HG03135 (cell line): ENCODE measurements around the gene CFAP206.
"Not testable (repeated sequence)": the region's sequence is repeated elsewhere in the genome, so short reads cannot be mapped to it uniquely, and the experiment has no call there.

Source experiments
- ATAC-seq: cut with Tn5 transposase; IDR thresholded peaks from one replicate; pipeline ENCODE4 v1.9.1; 2021; ENCODE audit warnings: mild to moderate bottlenecking, moderate library complexity; ENCODE audit not compliant: unreplicated experiment

CFAP206 gene

DNA sequence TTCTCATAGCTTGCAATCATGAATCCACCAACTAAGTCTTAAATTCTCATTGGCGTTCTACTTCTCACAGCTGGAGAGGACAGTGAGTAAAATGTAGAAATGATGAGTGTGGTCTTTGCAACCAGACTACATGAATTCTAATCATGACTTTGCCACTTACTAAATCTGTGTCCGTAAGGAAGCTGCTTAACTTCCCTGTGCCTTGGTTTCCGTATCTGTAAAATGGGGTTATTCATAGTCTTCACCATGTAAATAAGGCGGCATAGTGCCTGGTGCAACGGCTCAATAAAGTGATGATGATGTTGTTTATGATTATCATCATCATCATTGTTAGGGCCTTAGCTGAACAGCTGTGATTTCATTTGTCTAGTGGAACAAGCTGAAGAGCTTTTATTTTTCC lies 12.6 kb downstream of the CFAP206 start:
- ATAC-seq: no peak

GRCh38 chr6:87421576-87421975 lies 13.8 kb downstream of the CFAP206 start:
- ATAC-seq: no peak

GRCh38 chr6:87426789-87427188 lies 19.0 kb downstream of the CFAP206 start:
- ATAC-seq: no peak

GRCh38 chr6:87430499-87430898 lies 22.7 kb downstream of the CFAP206 start:
- no peak for ATAC-seq

DNA sequence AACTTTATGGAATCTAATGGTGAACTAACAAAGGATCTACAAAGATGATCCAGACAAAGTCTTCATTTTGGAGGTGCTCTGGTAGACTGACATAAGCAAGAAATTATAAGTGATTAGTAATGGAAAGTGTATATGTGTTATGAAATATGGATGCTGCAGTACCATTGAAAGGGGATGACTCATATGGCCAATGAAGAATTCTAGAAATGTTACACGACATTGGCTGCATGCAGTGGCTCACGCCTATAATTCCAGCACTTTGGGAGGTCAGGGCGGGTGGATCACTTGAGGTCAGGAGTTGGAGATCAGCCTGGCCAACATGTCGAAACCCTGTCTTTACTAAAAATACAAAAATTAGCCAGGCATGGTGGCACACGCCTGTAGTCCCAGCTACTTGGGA lies 23.5 kb downstream of the CFAP206 start:
- ATAC-seq: no peak

DNA sequence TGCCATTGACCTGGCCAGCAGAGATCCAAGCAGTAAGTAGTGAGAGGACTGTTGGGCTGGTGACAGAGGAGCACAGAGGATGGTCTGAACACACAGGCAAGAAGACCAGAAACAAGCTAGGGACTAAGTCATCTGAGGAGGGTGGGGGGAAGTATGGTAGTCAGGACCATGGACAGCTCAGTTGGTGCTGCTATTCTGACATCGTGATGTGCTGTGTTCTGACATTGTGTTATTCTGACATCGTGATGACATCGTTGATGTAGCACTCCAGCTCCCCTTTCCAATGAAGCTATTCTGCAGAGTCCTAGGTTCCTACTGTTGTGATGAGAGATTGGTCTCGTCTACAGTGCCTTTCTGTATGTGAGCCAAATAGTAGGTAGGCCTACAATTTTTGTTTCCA lies 28.7 kb downstream of the CFAP206 start:
- ATAC-seq: no peak

- ATAC-seq: no peak
Observed at GRCh38 chr6:87441711-87442110, 33.9 kb downstream of the CFAP206 start.

- ATAC-seq: no peak
Observed at GRCh38 chr6:87444362-87444761, 36.6 kb downstream of the CFAP206 start.

DNA sequence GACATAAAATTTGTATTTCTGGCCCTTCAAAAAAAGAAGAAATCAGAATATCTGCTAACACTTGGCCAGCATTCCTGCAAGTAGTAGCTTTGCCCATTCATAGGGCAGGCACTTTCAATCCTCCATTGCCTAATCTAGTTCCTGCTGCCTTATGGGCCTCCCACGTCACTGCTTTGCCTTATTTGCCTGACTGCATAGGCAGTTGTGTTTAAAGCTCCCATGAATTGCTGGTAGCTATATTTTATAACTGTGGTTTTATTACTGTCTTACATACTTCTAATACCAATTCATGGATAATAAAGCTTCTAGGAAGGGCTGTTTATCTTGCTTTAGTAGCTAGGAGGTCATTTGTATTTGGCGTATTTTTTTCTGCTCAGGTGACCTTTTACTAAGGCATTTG lies 57.3 kb downstream of the CFAP206 start:
- ATAC-seq: no peak

DNA sequence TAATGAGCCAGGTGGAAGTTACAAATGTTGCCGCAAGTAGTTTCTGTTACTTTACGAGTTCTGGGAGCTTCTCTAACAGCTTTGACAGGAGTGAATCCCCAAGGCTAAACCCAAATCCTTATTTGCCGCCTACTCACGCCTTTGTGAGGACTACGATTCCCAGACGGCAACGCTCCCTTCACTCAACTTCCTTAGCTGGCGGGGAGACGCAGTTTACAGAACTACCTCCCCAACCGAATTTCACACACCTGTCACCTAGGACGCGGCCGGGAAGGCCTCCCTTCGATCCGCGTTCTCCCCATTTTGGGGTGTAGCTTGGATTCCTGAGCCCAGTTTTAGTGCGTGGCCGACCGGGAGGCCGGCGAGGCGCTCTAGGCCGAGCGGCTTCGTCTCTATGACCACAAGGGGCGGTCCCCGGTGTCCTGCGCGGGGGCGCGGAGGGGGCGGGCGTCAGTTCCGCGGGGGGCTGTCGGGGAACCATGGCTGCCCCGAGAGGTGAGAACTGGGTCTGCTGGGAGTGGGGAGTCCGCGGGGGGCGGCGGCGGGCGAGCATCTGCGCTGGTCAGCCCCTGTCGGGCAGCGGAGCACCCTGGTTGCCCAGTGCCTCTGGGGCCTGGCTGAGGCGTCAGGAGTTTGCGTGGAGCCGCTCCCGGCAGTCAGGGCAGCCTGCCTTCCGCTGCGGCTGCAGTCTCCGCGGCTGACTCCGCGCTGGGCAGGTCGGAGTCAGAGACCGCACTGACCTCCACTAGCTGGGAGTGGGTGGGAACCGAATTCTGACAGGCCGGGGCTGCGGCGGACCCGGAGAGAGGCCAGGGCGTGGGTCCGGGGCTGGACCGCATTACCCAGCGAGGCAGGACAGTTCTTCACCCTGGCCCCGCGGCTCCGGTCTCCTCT lies 65.0 kb downstream of the CFAP206 start, which contains the start of gene SLC35A1:
SLC35A1 (plus strand) TSS at position 450 of the 894 bp plus-strand sequence; CDS start at position 480, 30 bp downstream.
- ATAC-seq: peak; percentile 96

GRCh38 chr6:87473419-87473903 lies 65.7 kb downstream of the CFAP206 start:
- ATAC-seq: peak; percentile 68

DNA sequence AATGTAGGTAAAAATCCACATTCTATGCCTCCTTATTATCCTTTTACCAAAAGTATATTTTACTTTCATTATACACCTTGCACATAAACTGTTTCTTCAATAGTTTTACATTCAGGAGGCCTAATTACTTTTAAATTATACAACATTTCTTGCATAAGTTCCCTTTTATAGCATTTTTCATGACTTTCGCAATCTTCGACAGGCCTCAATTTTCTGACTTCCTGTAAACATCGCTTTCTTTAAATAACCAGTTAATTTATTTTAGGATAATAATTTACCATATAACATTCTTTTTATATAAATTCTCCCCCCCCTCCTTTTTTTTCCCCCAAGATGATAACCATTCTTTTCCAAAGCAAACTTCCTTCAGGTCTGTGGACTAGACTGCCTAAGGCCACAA lies 74.2 kb downstream of the CFAP206 start:
- no peak for ATAC-seq

GRCh38 chr6:87482366-87482765 lies 74.6 kb downstream of the CFAP206 start:
- no peak for ATAC-seq

- no peak for ATAC-seq
Observed at GRCh38 chr6:87483929-87484328, 76.2 kb downstream of the CFAP206 start.

DNA sequence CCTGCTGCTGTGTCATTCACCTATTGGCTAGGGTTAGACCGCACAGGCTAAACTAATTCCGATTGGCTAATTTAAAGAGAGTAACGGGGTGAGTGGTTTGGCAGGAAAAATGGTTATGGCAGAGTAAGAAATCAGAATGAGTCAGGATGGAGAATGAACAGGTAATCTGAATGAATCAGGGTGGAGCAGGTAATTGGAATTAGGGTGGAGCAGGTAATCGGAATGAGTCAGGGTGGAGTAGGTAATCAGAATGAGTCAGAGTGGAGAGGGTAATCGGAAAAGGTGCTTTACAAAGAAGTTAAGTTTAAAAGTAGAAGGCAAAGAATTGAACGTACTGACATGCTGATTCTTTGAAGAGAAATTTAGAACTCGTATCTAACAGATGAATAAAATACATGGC lies 76.7 kb downstream of the CFAP206 start:
- ATAC-seq: no peak

DNA sequence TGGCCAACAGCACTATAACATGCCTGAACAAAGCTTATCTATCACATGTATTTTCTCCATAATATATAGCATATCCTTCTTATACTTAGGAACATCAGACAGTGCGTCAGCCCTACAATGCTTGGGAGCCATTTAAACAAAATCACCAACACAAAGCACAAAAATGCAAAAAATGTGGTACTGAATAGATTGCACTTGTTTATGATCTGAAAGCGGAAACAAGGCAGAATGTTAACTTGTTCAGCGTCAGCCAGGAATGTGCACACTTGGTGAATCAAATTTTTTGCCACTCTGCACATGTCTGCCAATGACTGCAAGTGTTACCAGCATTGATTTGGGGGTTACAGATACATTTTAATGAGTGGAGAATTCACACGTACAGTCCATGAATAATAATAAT lies 79.8 kb downstream of the CFAP206 start:
- no peak for ATAC-seq

DNA sequence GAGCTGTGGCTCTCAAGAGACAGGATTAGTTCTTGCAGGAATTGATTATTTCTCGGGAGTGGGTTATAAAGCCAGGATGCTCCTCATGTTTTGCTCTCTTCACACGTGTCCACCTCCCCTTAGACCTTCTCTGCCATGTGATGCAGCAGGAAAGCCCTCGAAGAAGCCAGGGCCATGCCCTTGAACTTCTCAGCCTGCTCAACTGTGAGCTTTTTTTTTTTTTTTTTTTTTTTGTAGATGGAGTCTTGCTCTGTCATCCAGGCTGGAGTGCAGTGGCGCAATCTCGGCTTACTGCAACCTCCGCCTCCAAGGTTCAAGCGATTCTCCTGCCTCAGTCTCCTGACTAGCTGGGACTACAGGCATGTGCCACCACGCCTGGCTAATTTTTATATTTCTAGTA lies 81.6 kb downstream of the CFAP206 start:
- not testable (repeated sequence) for ATAC-seq

- peak; percentile 92 for ATAC-seq
Observed at GRCh38 chr6:87494761-87495422, 87.1 kb downstream of the CFAP206 start.

GRCh38 chr6:87498048-87498447 lies 90.3 kb downstream of the CFAP206 start:
- ATAC-seq: no peak

DNA sequence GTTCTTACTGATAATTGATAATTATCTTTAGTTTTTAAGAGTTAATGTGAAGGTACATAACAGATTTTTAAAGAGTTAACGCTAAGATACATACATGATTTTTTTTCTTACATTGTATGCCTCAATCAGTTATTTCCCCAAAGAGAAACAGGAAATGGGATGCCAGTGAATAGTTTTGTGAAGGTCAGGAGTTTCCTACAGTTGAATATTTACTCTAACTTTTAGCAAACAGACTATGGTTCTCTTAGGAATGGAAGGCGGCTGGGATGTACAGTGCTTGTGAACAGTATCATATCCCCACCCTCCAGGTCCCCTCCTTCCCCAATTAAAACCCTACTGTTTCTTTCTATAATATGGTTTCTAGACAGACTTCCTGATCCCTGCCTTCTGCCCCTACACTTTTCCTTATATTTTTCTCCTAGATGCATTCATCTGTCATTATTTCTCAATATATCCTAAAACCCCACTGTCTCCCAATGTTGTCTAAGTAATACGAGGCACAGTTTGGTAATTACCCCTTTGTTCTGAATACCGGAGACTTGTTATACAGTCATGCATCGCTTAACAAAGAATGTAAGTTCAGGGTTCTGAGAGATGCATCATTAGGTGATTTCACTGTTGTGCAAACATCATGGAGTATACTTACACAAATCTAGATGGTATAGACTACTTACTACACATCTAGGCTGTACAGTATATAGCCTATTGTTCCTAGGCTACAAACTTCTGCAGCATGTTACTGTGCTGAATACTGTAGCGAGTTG lies 94.2 kb downstream of the CFAP206 start:
- no peak for ATAC-seq

DNA sequence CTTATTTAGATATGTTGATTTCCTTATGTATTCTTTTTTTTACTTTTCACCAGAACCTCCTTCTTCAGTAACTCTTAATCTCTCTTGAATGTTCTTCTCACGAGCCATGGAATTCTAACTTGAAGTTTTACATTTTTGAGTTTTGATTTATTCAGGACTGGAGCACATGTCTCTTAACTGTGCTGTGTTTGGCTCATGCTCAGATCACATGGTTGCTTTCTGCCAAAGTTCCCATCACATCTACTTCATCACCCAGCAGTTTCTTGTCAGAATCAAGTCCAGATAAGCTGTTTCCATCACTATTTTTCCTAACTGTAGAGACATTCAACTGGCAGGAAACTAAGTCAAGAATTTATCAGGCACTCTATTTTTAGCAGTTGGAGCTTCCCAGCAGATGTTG lies 96.7 kb downstream of the CFAP206 start:
- no peak for ATAC-seq
